Central memory CD8-positive, alpha-beta T cell (primary cell): Measurements from ENCODE around the gene ZNF782.
"Not testable (repeated sequence)": the region's sequence is repeated elsewhere in the genome, so short reads cannot be mapped to it uniquely, and the experiment has no call there.

ENCODE experiments used
- ATAC-seq: fragments of 150-1000 bp; cut with Tn5 transposase; replicated peaks from 2 replicates; pipeline ENCODE4 v1.10.0; 2022; ENCODE audit warnings: mild to moderate bottlenecking, moderate FRiP score, moderate number of reproducible peaks; ENCODE audit not compliant: poor library complexity, severe bottlenecking; ENCODE audit errors: extremely low read depth
- DNase-seq, 2 donors: peaks; one replicate each; pipeline ENCODE4 v3.0.0; 2021; ENCODE audit warnings: low spot score in 2 of 2
- H3K27ac Mint-ChIP-seq: one replicate; pipeline ENCODE4 v1.8.0; 2022; ENCODE audit warnings: low read depth, mild to moderate bottlenecking, moderate library complexity, mixed read lengths
- H3K27me3 Mint-ChIP-seq: one replicate; pipeline ENCODE4 v1.8.0; 2022; ENCODE audit warnings: mixed read lengths
- H3K36me3 Mint-ChIP-seq: one replicate; pipeline ENCODE4 v1.8.0; 2022; ENCODE audit warnings: mild to moderate bottlenecking, moderate library complexity, mixed read lengths; ENCODE audit not compliant: insufficient read depth
- H3K4me1 Mint-ChIP-seq: one replicate; pipeline ENCODE4 v1.8.0; 2022; ENCODE audit warnings: mixed read lengths
- H3K4me3 Mint-ChIP-seq: one replicate; pipeline ENCODE4 v1.8.0; 2022; ENCODE audit warnings: mild to moderate bottlenecking, moderate library complexity, mixed read lengths
- H3K9me3 Mint-ChIP-seq: one replicate; pipeline ENCODE4 v1.8.0; 2022; ENCODE audit warnings: mixed read lengths

ZNF782 gene

GRCh38 chr9:96868709-96869108 lies 14.4 kb upstream of the ZNF782 start:
- no peaks in the 10 kb centered on the region for H3K9me3 Mint-ChIP-seq
- no peak overlapping the region for H3K4me3 Mint-ChIP-seq
- no peak for DNase-seq
- H3K27me3 Mint-ChIP-seq, result peaks cover 33% of the 10 kb centered on the region
- H3K4me1 Mint-ChIP-seq, result no peaks in the 10 kb centered on the region
- H3K27ac Mint-ChIP-seq, result no peak overlapping the region
- no peaks in the 10 kb centered on the region for H3K36me3 Mint-ChIP-seq
- ATAC-seq, result no peak

GRCh38 chr9:96867079-96867804 lies 12.9 kb upstream of the ZNF782 start:
- Mint-ChIP-seq H3K36me3 (no peaks in the 10 kb centered on the region), H3K27me3 (peaks cover 25% of the 10 kb centered on the region), H3K4me3 (no peak overlapping the region), H3K4me1 (no peaks in the 10 kb centered on the region), H3K27ac (no peak overlapping the region), H3K9me3 (no peaks in the 10 kb centered on the region)
- ATAC-seq (no peak), DNase-seq (no peak)

- ATAC-seq, H3K27ac Mint-ChIP-seq, DNase-seq, H3K4me3 Mint-ChIP-seq, H3K9me3 Mint-ChIP-seq, H3K4me1 Mint-ChIP-seq, H3K36me3 Mint-ChIP-seq: not testable (repeated sequence)
- peaks cover 25% of the 10 kb centered on the region for H3K27me3 Mint-ChIP-seq
Measured at GRCh38 chr9:96865240-96865639, 10.9 kb upstream of the ZNF782 start.

GRCh38 chr9:96859461-96860198 lies 5.3 kb upstream of the ZNF782 start:
- Mint-ChIP-seq H3K36me3 (peaks cover 2% of the 10 kb centered on the region), H3K9me3 (no peaks in the 10 kb centered on the region), H3K27me3 (no peaks in the 10 kb centered on the region), H3K27ac (peak overlapping the region; percentile 54), H3K4me3 (no peak overlapping the region), H3K4me1 (no peaks in the 10 kb centered on the region)
- no peak for ATAC-seq
- no peak for DNase-seq

- no peaks in the 10 kb centered on the region for H3K27me3 Mint-ChIP-seq
- no peaks in the 10 kb centered on the region for H3K9me3 Mint-ChIP-seq
- peaks cover 5% of the 10 kb centered on the region for H3K36me3 Mint-ChIP-seq
Measured at GRCh38 chr9:96858670-96859069, 4.4 kb upstream of the ZNF782 start.

GRCh38 chr9:96858018-96858573 lies 3.8 kb upstream of the ZNF782 start:
- Mint-ChIP-seq H3K27me3 (no peaks in the 10 kb centered on the region), H3K4me3 (no peak overlapping the region), H3K36me3 (peaks cover 5% of the 10 kb centered on the region), H3K27ac (peak overlapping the region; percentile 76), H3K9me3 (no peaks in the 10 kb centered on the region), H3K4me1 (peaks cover 12% of the 10 kb centered on the region)
- DNase-seq (no peak), ATAC-seq (no peak)

More at GRCh38 chr9:96858670-96859069, 4.4 kb upstream of the ZNF782 start:
- DNase-seq (no peak), ATAC-seq (no peak)
- H3K4me3 Mint-ChIP-seq, result no peak overlapping the region
- H3K4me1 Mint-ChIP-seq, result peaks cover 6% of the 10 kb centered on the region
- peak overlapping the region; percentile 76 for H3K27ac Mint-ChIP-seq

- DNase-seq (peak; percentile 59), ATAC-seq (peak; percentile 80)
- no peak overlapping the region for H3K4me3 Mint-ChIP-seq
- H3K4me1 Mint-ChIP-seq, result peaks cover 27% of the 10 kb centered on the region
- no peaks in the 10 kb centered on the region for H3K27me3 Mint-ChIP-seq
- H3K9me3 Mint-ChIP-seq, result no peaks in the 10 kb centered on the region
- H3K27ac Mint-ChIP-seq, result no peak overlapping the region
- H3K36me3 Mint-ChIP-seq, result peaks cover 5% of the 10 kb centered on the region
Measured at GRCh38 chr9:96856363-96857286, 2.3 kb upstream of the ZNF782 start.

- Mint-ChIP-seq H3K27me3 (no peaks in the 10 kb centered on the region), H3K4me1 (peaks cover 33% of the 10 kb centered on the region), H3K27ac (peak overlapping the region; percentile 99), H3K36me3 (peaks cover 5% of the 10 kb centered on the region), H3K9me3 (no peaks in the 10 kb centered on the region), H3K4me3 (peak overlapping the region; percentile 100)
- ATAC-seq (no peak), DNase-seq (no peak)
Measured at GRCh38 chr9:96854651-96855273, 448 bp upstream of the ZNF782 start.

GRCh38 chr9:96852676-96853075 lies 1.6 kb downstream of the ZNF782 start:
- H3K4me1 Mint-ChIP-seq, result peaks cover 54% of the 10 kb centered on the region
- no peak overlapping the region for H3K27ac Mint-ChIP-seq
- peak overlapping the region; percentile 100 for H3K4me3 Mint-ChIP-seq
- peaks cover 4% of the 10 kb centered on the region for H3K36me3 Mint-ChIP-seq
- H3K9me3 Mint-ChIP-seq, result no peaks in the 10 kb centered on the region
- no peaks in the 10 kb centered on the region for H3K27me3 Mint-ChIP-seq
- no peak for DNase-seq
- no peak for ATAC-seq

- no peaks in the 10 kb centered on the region for H3K9me3 Mint-ChIP-seq
- H3K36me3 Mint-ChIP-seq, result peaks cover 12% of the 10 kb centered on the region
- ATAC-seq, result no peak
Measured at GRCh38 chr9:96844040-96844439, 10.3 kb downstream of the ZNF782 start.

GRCh38 chr9:96818533-96818932 lies 35.8 kb downstream of the ZNF782 start:
- Mint-ChIP-seq H3K9me3 (peaks cover 25% of the 10 kb centered on the region), H3K4me1 (no peaks in the 10 kb centered on the region), H3K36me3 (peaks cover 8% of the 10 kb centered on the region)

More at GRCh38 chr9:96844040-96844439, 10.3 kb downstream of the ZNF782 start:
- no peaks in the 10 kb centered on the region for H3K27me3 Mint-ChIP-seq
- H3K27ac Mint-ChIP-seq, result no peak overlapping the region
- H3K4me1 Mint-ChIP-seq, result peaks cover 41% of the 10 kb centered on the region
- no peak overlapping the region for H3K4me3 Mint-ChIP-seq
- no peak for DNase-seq

GRCh38 chr9:96817973-96818372 lies 36.3 kb downstream of the ZNF782 start:
- peaks cover 8% of the 10 kb centered on the region for H3K36me3 Mint-ChIP-seq
- no peak for DNase-seq
- H3K4me1 Mint-ChIP-seq, result no peaks in the 10 kb centered on the region
- H3K27me3 Mint-ChIP-seq, result no peaks in the 10 kb centered on the region
- no peak overlapping the region for H3K4me3 Mint-ChIP-seq
- H3K9me3 Mint-ChIP-seq, result peaks cover 25% of the 10 kb centered on the region
- ATAC-seq, result no peak
- no peak overlapping the region for H3K27ac Mint-ChIP-seq

More at GRCh38 chr9:96818533-96818932, 35.8 kb downstream of the ZNF782 start:
- ATAC-seq, result no peak
- Mint-ChIP-seq H3K27me3 (no peaks in the 10 kb centered on the region), H3K27ac (no peak overlapping the region), H3K4me3 (no peak overlapping the region)
- DNase-seq, result no peak
